ENCODE measurements around the gene ZBTB3.

DNA sequence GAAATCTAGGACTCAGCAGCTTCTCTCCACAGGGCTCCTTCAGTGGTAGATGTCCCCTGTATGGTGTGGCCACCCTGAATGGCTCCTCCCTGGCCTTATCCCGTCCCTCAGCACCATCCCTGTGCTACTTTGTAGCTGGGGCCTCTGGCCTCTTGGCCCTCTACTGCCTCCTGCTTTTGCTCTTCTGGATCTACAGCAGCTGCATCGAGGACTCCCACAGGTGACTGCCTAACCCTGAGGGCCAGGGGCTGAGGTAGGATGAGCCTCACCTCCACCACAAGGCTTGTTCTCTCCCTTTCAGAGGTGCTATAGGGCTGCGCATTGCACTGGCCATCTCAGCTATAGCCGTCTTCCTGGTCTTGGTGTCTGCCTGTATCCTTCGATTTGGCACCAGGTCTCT is 35.0 kb upstream of the ZBTB3 start:
- TF ChIP-seq, protein P1, sequence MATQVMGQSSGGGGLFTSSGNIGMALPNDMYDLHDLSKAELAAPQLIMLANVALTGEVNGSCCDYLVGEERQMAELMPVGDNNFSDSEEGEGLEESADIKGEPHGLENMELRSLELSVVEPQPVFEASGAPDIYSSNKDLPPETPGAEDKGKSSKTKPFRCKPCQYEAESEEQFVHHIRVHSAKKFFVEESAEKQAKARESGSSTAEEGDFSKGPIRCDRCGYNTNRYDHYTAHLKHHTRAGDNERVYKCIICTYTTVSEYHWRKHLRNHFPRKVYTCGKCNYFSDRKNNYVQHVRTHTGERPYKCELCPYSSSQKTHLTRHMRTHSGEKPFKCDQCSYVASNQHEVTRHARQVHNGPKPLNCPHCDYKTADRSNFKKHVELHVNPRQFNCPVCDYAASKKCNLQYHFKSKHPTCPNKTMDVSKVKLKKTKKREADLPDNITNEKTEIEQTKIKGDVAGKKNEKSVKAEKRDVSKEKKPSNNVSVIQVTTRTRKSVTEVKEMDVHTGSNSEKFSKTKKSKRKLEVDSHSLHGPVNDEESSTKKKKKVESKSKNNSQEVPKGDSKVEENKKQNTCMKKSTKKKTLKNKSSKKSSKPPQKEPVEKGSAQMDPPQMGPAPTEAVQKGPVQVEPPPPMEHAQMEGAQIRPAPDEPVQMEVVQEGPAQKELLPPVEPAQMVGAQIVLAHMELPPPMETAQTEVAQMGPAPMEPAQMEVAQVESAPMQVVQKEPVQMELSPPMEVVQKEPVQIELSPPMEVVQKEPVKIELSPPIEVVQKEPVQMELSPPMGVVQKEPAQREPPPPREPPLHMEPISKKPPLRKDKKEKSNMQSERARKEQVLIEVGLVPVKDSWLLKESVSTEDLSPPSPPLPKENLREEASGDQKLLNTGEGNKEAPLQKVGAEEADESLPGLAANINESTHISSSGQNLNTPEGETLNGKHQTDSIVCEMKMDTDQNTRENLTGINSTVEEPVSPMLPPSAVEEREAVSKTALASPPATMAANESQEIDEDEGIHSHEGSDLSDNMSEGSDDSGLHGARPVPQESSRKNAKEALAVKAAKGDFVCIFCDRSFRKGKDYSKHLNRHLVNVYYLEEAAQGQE (IDR thresholded peaks at IDR 0.05; ENCODE audit: insufficient read depth in 1 of 2, low read depth in 2 of 2, low read length in 2 of 2), result no peak
- TF ChIP-seq SIN3A (IDR thresholded peaks at IDR 0.05; ENCODE audit: borderline replicate concordance, insufficient read depth, low read length) (no peak), POLR2AphosphoS5 (IDR thresholded peaks at IDR 0.05; ENCODE audit: low read depth, low read length) (no peak), TAF1 (IDR thresholded peaks at IDR 0.05; ENCODE audit: borderline replicate concordance, insufficient read depth, low read length) (no peak), FOXP2 (optimal IDR thresholded peaks at IDR 0.05; ENCODE audit: borderline replicate concordance, extremely low read depth, extremely low read length, insufficient read depth) (no peak)
